ENCODE measurements around the gene SLC22A4.

GRCh38 chr5:132327252-132327955 is 33.2 kb downstream of the SLC22A4 start:
- TF ChIP-seq CTCF (IDR thresholded peaks at IDR 0.05) (no peak), EZH2 (IDR thresholded peaks at IDR 0.05; ENCODE audit: borderline replicate concordance, insufficient read depth, low read depth, low read length, poor library complexity, severe bottlenecking) (no peak)
